WTC11 (cell line): ENCODE results near the gene CACNB4. TPM values are rescaled to one million over a fixed set of nuclear protein-coding genes. Genes with fewer than 3 reads are reported as not detected.
A peak's percentile ranks its signal among the peaks of the same experiment; 100 is the strongest.

Source experiments
- ATAC-seq: fragments of 200-7000 bp; cut with Tn5 transposase; 2 replicates; pipeline ENCODE4 v1.10.0; 2021; ENCODE audit warnings: mild to moderate bottlenecking, moderate library complexity
- CTCF ChIA-PET: fragments of 300-600 bp; sonication (Branson Sonifier 250); formaldehyde crosslinking; loops from one replicate; lab custom pipeline; 2021; ENCODE audit warnings: antibody characterized with exemption; lab: Charles Lee
- POLR2A ChIA-PET: fragments of 350-600 bp; sonication (Branson Sonifier 250); formaldehyde crosslinking; loops from one replicate; lab custom pipeline; 2021; ENCODE audit warnings: antibody characterized with exemption; lab: Charles Lee
- DNase-seq: peaks from one replicate; pipeline ENCODE4 v3.0.0; 2021; ENCODE audit warnings: low spot score
- H3K27ac Mint-ChIP-seq: 2 replicates; pipeline ENCODE4 v1.8.0; 2021; ENCODE audit warnings: mixed read lengths
- H3K27me3 Mint-ChIP-seq: 2 replicates; pipeline ENCODE4 v1.8.0; 2021; ENCODE audit warnings: low read depth, mild to moderate bottlenecking, moderate library complexity, mixed read lengths
- H3K36me3 Mint-ChIP-seq: 2 replicates; pipeline ENCODE4 v1.8.0; 2021; ENCODE audit warnings: mixed read lengths
- H3K4me1 Mint-ChIP-seq: 2 replicates; pipeline ENCODE4 v1.8.0; 2022; ENCODE audit warnings: mixed read lengths
- H3K4me3 Mint-ChIP-seq: 2 replicates; pipeline ENCODE4 v1.8.0; 2021; ENCODE audit warnings: mild to moderate bottlenecking, moderate library complexity, mixed read lengths
- H3K9me3 Mint-ChIP-seq: 2 replicates; pipeline ENCODE4 v1.8.0; 2021; ENCODE audit warnings: mixed read lengths
- ELF4 ChIP-seq: sonication (generic); formaldehyde crosslinking; IDR thresholded peaks from 2 replicates; pipeline ENCODE4 v1.8.1; 2022; ENCODE audit warnings: low read depth, mild to moderate bottlenecking, moderate library complexity, missing genetic modification reagents
- EMX1 ChIP-seq: fragments of 250-450 bp; sonication (Bioruptor Pico); IDR thresholded peaks from 2 replicates; pipeline ENCODE4 v1.8.0; 2021; ENCODE audit warnings: mild to moderate bottlenecking
- ESRRA ChIP-seq: sonication (generic); formaldehyde crosslinking; IDR thresholded peaks from 2 replicates; pipeline ENCODE4 v1.8.1; 2022; ENCODE audit warnings: mild to moderate bottlenecking, missing genetic modification reagents, borderline replicate concordance
- FOXJ3 ChIP-seq: sonication (generic); formaldehyde crosslinking; IDR thresholded peaks from 2 replicates; pipeline ENCODE4 v1.9.0; 2021; ENCODE audit warnings: missing genetic modification reagents, mild to moderate bottlenecking, borderline replicate concordance
- HMGA2 ChIP-seq: fragments of 250-450 bp; sonication (Bioruptor Pico); IDR thresholded peaks from 2 replicates; pipeline ENCODE4 v1.4.0; 2021; ENCODE audit warnings: mild to moderate bottlenecking, moderate library complexity
- JAZF1 ChIP-seq: fragments of 250-450 bp; sonication (Bioruptor Pico); IDR thresholded peaks from 2 replicates; pipeline ENCODE4 v1.9.0; 2021; ENCODE audit warnings: moderate library complexity, mild to moderate bottlenecking, inconsistent platforms
- JUN ChIP-seq: sonication (generic); formaldehyde crosslinking; IDR thresholded peaks from 2 replicates; pipeline ENCODE4 v1.8.0; 2023; ENCODE audit warnings: mild to moderate bottlenecking, missing genetic modification reagents
- PRRX2 ChIP-seq: fragments of 250-450 bp; sonication (Bioruptor Pico); IDR thresholded peaks from 2 replicates; pipeline ENCODE4 v1.8.0; 2021; ENCODE audit warnings: mild to moderate bottlenecking
- RORB ChIP-seq: fragments of 250-450 bp; sonication (Bioruptor Pico); IDR thresholded peaks from 2 replicates; pipeline ENCODE4 v1.9.0; 2021; ENCODE audit warnings: mild to moderate bottlenecking
- SP1 ChIP-seq: sonication (generic); formaldehyde crosslinking; conservative IDR thresholded peaks from 2 replicates; pipeline ENCODE4 v1.8.1; 2022; ENCODE audit warnings: missing genetic modification reagents
- TEAD1 ChIP-seq: sonication (generic); formaldehyde crosslinking; IDR thresholded peaks from 2 replicates; pipeline ENCODE4 v1.8.0; 2022; ENCODE audit warnings: mild to moderate bottlenecking, missing genetic modification reagents
- TEAD4 ChIP-seq: sonication (generic); formaldehyde crosslinking; IDR thresholded peaks from 2 replicates; pipeline ENCODE4 v1.8.0; 2022; ENCODE audit warnings: mild to moderate bottlenecking, missing genetic modification reagents
- TP53 ChIP-seq: sonication (generic); formaldehyde crosslinking; IDR thresholded peaks from 2 replicates; pipeline ENCODE4 v1.8.1; 2023; ENCODE audit warnings: mild to moderate bottlenecking, missing genetic modification reagents
- ZBTB21 ChIP-seq: sonication (generic); formaldehyde crosslinking; IDR thresholded peaks from 2 replicates; pipeline ENCODE4 v1.8.1; 2023; ENCODE audit warnings: mild to moderate bottlenecking, missing genetic modification reagents, borderline replicate concordance
- ZNF138 ChIP-seq: sonication (generic); formaldehyde crosslinking; conservative IDR thresholded peaks from 2 replicates; pipeline ENCODE4 v1.8.1; 2022; ENCODE audit warnings: mild to moderate bottlenecking, moderate library complexity, missing genetic modification reagents
- total RNA-seq: library from RNA; stranded (reverse); gene quantifications from 3 replicates; pipeline ENCODE4 v1.2.3, GENCODE V29; 2021
- TF ChIP-seq, protein P1 (sequence below): fragments of 250-450 bp; sonication (Bioruptor Pico); IDR thresholded peaks from 2 replicates; pipeline ENCODE4 v2.1.2; 2022; ENCODE audit warnings: mild to moderate bottlenecking, moderate library complexity
- TF ChIP-seq, protein P2 (sequence below): sonication (generic); formaldehyde crosslinking; IDR thresholded peaks from 2 replicates; pipeline ENCODE4 v1.8.0; 2022; ENCODE audit warnings: mild to moderate bottlenecking, missing genetic modification reagents
- TF ChIP-seq, protein P3 (sequence below): fragments of 250-450 bp; sonication (Bioruptor Pico); conservative IDR thresholded peaks from 2 replicates; pipeline ENCODE4 v1.9.0; 2021; ENCODE audit warnings: mild to moderate bottlenecking
- TF ChIP-seq, protein P4 (sequence below): sonication (generic); formaldehyde crosslinking; IDR thresholded peaks from 2 replicates; pipeline ENCODE4 v1.8.0; 2023; ENCODE audit warnings: missing genetic modification reagents
- TF ChIP-seq, protein P5 (sequence below): sonication (generic); formaldehyde crosslinking; conservative IDR thresholded peaks from 2 replicates; pipeline ENCODE4 v1.8.1; 2023; ENCODE audit warnings: mild to moderate bottlenecking, low read depth, missing genetic modification reagents, moderate library complexity

Gene CACNB4
- total RNA-seq, 1 experiment from 2014 or later = 4.7 TPM

DNA sequence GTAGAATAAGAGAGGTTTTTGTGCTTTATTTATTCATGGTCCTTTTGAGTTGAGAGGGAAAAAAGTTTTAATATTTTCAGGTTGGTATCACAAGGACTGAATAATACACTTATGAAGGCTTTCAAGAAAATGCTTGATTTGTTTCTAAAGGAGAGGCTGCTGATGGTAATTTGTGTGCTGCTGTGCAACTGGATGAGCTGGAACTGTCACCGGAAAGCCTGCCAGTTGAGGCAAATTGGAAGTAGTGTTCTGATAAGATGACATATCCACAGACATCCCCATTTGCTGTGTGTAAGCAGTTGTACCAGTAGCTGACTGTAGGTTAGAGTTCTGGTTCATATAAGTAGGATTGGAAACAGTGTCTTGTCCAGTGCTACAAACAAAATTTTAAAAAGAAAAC, 21.6 kb upstream of the CACNB4 start:
- peaks cover 5% of the 10 kb centered on the region; the same call in 1 of the 2 replicates for H3K36me3 Mint-ChIP-seq
- no peaks in the 10 kb centered on the region for H3K9me3 Mint-ChIP-seq
- no peak for ATAC-seq
- no peak overlapping the region for H3K27ac Mint-ChIP-seq
- H3K4me3 Mint-ChIP-seq = no peak overlapping the region
- TF ChIP-seq HMGA2 (CRISPR knock-in tag) = no peak
- no peak for TF ChIP-seq EMX1
- TF ChIP-seq, protein P1, sequence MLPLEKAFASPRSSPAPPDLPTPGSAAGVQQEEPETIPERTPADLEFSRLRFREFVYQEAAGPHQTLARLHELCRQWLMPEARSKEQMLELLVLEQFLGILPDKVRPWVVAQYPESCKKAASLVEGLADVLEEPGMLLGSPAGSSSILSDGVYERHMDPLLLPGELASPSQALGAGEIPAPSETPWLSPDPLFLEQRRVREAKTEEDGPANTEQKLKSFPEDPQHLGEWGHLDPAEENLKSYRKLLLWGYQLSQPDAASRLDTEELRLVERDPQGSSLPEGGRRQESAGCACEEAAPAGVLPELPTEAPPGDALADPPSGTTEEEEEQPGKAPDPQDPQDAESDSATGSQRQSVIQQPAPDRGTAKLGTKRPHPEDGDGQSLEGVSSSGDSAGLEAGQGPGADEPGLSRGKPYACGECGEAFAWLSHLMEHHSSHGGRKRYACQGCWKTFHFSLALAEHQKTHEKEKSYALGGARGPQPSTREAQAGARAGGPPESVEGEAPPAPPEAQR = no peak
- TF ChIP-seq ELF4 (CRISPR knock-in tag) = no peak
- TF ChIP-seq RORB = no peak
- no peak for TF ChIP-seq ZBTB21 (CRISPR knock-in tag)
- no peak for TF ChIP-seq JAZF1 (CRISPR knock-in tag)
- TF ChIP-seq, protein P2, sequence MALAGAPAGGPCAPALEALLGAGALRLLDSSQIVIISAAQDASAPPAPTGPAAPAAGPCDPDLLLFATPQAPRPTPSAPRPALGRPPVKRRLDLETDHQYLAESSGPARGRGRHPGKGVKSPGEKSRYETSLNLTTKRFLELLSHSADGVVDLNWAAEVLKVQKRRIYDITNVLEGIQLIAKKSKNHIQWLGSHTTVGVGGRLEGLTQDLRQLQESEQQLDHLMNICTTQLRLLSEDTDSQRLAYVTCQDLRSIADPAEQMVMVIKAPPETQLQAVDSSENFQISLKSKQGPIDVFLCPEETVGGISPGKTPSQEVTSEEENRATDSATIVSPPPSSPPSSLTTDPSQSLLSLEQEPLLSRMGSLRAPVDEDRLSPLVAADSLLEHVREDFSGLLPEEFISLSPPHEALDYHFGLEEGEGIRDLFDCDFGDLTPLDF (CRISPR knock-in tag) = no peak
- TF ChIP-seq ESRRA (CRISPR knock-in tag) = no peak
- TF ChIP-seq TEAD4 = no peak
- TF ChIP-seq, protein P3, sequence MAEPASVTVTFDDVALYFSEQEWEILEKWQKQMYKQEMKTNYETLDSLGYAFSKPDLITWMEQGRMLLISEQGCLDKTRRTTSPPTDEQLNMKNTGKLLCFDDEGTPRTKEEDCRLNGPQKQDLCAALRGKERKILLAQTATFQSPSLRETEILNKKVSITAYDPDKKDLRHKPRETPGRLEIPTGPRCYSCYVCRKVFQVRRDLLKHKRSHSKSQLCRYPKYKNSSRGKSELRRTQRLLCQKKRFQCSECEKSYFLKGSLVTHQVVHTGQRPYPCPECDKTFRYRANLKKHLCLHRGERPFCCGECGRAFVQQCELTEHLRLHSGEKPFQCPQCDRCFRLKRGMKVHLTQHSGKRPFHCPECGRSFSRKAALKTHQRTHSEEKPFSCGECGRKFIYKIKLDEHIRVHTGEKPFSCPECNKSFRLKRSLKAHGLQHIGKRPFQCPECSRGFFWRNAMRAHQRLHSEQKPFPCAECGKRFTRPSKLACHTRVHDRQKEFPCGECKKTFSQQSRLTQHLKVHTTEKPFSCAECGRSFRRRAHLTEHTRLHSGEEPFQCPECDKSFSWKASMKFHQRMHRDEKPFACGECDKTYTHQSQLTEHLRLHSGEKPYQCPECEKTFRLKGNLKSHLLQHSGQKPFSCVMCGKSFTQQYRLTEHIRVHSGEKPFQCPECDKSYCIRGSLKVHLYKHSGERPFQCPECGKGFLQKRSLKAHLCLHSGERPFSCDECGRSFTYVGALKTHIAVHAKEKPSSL (CRISPR knock-in tag) = no peak
- TF ChIP-seq PRRX2 (CRISPR knock-in tag) = no peak
- TF ChIP-seq, protein P4, sequence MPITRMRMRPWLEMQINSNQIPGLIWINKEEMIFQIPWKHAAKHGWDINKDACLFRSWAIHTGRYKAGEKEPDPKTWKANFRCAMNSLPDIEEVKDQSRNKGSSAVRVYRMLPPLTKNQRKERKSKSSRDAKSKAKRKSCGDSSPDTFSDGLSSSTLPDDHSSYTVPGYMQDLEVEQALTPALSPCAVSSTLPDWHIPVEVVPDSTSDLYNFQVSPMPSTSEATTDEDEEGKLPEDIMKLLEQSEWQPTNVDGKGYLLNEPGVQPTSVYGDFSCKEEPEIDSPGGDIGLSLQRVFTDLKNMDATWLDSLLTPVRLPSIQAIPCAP (CRISPR knock-in tag) = no peak
- no peak for TF ChIP-seq JUN
- no peak for TF ChIP-seq SP1 (CRISPR knock-in tag)
- TF ChIP-seq TP53 (CRISPR knock-in tag) = no peak
- no peak for TF ChIP-seq TEAD1 (CRISPR knock-in tag)
- TF ChIP-seq, protein P5, sequence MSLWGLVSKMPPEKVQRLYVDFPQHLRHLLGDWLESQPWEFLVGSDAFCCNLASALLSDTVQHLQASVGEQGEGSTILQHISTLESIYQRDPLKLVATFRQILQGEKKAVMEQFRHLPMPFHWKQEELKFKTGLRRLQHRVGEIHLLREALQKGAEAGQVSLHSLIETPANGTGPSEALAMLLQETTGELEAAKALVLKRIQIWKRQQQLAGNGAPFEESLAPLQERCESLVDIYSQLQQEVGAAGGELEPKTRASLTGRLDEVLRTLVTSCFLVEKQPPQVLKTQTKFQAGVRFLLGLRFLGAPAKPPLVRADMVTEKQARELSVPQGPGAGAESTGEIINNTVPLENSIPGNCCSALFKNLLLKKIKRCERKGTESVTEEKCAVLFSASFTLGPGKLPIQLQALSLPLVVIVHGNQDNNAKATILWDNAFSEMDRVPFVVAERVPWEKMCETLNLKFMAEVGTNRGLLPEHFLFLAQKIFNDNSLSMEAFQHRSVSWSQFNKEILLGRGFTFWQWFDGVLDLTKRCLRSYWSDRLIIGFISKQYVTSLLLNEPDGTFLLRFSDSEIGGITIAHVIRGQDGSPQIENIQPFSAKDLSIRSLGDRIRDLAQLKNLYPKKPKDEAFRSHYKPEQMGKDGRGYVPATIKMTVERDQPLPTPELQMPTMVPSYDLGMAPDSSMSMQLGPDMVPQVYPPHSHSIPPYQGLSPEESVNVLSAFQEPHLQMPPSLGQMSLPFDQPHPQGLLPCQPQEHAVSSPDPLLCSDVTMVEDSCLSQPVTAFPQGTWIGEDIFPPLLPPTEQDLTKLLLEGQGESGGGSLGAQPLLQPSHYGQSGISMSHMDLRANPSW = no peak
- no peak for TF ChIP-seq ZNF138 (CRISPR knock-in tag)
- TF ChIP-seq, all 79 proteins: peak for 0
- Mint-ChIP-seq H3K4me1 (peaks cover 7% of the 10 kb centered on the region), H3K27me3 (no peaks in the 10 kb centered on the region)
- ChIA-PET POLR2A (interaction anchor here (1.3 kb wide), 1 partner anchor 9 kb away, joined by 4 read pairs; no protein-coding TSS in a partner anchor), CTCF (interaction anchor here (0.9 kb wide), 1 partner anchor 94 kb away, joined by 5 read pairs; no protein-coding TSS in a partner anchor)
- DNase-seq = no peak

DNA sequence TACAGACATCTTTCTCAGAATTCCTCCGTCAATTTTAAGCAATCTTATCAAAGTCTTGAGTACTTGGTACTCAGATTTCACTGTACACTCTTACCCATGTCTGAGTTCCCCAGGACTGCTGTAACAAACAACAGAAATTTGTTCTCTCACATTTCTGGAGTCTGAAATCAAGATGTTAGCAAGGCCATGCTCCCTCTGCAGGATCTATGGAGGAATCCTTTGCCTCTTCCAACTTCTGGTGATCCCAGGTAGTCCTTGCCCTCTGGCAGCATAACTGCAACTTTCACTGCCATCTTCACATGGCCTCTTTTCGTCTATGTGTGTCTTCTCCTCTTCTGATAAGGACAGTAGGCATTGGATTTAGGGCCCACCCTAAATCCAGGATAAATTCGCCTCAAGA, 17.1 kb upstream of the CACNB4 start:
- POLR2A ChIA-PET = no interaction called here
- Mint-ChIP-seq H3K4me3 (no peak overlapping the region), H3K9me3 (peaks cover 6% of the 10 kb centered on the region; the same call in 1 of the 2 replicates), H3K27ac (no peak overlapping the region), H3K27me3 (no peaks in the 10 kb centered on the region)
- TF ChIP-seq FOXJ3 (CRISPR knock-in tag) = no peak
- no peak for TF ChIP-seq EMX1
- TF ChIP-seq, all 79 proteins: peak for 0
- ATAC-seq (peak; percentile 72; the same call in 1 of the 2 replicates), DNase-seq (no peak)
- Mint-ChIP-seq H3K36me3 (no peaks in the 10 kb centered on the region), H3K4me1 (peaks cover 10% of the 10 kb centered on the region)
- CTCF ChIA-PET = interaction anchor here (1.8 kb wide), 1 partner anchor 90 kb away, joined by 4 read pairs; no protein-coding TSS in a partner anchor
